GM20000 (cell line): ENCODE results near the gene ALKBH7.
A peak's percentile ranks its signal among the peaks of the same experiment; 100 is the strongest.

ENCODE experiments used
- DNase-seq: peaks from one replicate; pipeline ENCODE4 v3.0.0; 2012; ENCODE audit warnings: low spot score
- TF ChIP-seq, protein P1 (sequence below): IDR thresholded peaks from 2 replicates; pipeline ENCODE4 v1.5.1; 2012; ENCODE audit warnings: mild to moderate bottlenecking, control low read depth; ENCODE audit errors: extremely low read depth, missing control alignments

The ALKBH7 gene

DNA sequence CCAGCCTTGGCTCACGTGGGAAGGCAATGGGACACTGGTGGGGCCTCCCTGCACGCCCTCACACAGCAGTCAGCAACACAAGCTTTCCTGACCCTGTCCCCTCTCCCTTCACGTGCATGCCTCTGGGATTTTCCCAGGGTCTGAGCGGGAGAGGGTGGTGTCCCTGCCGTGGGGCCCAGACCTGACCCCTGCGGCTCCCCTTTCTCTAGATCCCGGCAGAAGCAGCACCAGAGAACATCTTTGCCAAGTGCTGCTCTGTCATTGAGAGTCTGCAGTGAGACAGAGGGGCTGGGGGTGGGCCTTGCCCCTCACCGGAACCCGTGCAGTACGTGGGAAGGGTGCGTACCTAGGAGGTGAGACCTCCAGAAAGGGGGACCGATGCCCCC is 39.5 kb downstream of the ALKBH7 start:
- DNase-seq: no peak
- TF ChIP-seq, protein P1, sequence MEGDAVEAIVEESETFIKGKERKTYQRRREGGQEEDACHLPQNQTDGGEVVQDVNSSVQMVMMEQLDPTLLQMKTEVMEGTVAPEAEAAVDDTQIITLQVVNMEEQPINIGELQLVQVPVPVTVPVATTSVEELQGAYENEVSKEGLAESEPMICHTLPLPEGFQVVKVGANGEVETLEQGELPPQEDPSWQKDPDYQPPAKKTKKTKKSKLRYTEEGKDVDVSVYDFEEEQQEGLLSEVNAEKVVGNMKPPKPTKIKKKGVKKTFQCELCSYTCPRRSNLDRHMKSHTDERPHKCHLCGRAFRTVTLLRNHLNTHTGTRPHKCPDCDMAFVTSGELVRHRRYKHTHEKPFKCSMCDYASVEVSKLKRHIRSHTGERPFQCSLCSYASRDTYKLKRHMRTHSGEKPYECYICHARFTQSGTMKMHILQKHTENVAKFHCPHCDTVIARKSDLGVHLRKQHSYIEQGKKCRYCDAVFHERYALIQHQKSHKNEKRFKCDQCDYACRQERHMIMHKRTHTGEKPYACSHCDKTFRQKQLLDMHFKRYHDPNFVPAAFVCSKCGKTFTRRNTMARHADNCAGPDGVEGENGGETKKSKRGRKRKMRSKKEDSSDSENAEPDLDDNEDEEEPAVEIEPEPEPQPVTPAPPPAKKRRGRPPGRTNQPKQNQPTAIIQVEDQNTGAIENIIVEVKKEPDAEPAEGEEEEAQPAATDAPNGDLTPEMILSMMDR: no peak

DNA sequence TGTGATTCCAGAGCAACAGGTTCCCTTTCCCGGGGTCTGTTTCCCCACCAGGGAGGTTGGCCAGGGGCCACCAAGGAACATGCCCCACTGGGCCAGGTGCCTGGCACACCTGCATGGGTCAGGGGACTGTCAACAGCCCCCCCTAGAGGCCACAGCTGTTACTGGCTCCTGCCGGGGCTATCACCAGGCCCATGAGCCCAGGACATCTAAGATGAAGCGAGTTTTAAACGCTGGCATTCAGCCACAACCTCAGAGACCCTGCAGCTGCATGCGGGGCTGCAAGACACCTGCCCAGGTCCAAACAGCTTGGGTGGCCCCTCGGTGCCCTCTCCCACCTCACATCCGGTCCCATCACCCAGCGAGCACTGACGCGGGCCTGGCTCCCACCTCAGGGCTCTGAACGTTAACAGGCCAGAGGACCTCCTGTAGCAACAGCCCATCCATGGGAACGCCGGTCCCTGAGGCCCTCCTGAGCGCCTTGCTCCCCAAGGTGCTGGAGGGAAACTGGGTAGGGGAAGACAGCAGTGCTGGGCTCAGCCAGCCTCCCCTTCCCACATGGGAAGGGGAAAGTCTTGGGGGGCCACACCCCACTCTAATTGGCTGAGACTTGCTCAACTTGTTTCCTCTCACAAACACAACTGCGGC is 40.0 kb downstream of the ALKBH7 start:
- TF ChIP-seq, protein P1: peak; percentile 39
- DNase-seq: peak; percentile 69

DNA sequence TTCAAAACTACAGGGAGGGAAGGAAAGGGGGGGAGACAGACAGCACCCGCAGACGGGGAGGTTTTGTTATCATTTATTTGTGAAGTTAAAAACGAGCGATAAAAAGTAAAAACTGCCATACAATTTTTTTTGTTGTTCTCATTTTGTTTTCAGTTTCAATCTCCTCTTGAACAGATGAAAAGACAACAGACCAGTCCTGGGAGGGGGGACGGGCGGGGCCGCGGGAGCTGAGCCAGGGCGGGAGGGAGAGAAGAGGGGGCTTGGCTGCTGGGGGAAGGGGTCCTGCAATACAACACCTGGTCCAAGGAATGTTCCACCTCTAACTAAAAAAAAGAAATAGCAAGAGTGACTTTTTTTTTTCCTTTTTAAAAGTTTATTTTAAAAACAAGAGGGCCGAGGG is 40.7 kb downstream of the ALKBH7 start:
- TF ChIP-seq, protein P1: no peak
- no peak for DNase-seq

DNA sequence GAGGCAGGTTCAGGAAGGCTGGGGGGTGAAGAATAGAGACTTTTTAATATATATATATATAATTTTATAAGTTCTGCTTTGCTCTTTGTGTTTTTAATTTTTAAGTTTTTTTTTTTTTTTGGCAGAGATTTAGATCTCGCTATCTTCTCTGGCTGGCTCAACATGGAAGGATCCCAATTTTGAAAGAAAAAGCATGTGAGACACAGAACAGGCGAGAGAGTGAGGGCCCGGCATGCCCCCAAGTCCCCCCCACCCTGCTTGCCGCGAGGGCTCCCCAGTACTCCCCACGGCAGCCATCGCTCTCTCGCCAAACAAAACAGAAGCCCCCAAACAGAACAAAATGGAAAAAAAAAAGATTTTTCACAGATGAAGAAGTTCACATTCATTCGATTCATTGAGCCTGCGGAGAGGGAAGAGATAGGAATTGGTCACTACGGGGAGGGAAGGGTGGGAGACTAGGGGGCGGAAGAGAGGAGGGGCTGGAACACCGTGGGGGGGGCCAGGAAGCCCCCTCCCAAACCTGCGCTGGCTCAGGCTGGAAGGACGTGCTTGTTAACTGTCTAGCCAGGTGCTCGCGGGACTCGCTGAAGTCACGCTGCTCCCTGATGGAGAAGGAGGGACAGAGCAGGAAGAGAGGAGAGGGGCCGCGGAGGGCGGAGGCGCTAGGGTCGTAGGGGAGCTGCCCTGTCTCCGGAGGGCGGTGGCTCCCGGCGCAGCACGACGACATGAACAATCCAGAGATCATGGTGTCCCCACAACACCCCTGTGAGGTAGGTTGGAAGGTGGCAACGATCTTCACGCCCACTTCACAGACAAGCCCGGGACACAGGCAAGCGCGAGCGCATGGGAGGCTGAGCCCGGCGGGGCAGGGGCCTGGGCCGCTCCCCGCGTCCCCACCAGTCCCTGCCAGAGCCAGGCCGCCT is 41.4 kb downstream of the ALKBH7 start:
- TF ChIP-seq, protein P1: no peak
- DNase-seq: peak; percentile 13

DNA sequence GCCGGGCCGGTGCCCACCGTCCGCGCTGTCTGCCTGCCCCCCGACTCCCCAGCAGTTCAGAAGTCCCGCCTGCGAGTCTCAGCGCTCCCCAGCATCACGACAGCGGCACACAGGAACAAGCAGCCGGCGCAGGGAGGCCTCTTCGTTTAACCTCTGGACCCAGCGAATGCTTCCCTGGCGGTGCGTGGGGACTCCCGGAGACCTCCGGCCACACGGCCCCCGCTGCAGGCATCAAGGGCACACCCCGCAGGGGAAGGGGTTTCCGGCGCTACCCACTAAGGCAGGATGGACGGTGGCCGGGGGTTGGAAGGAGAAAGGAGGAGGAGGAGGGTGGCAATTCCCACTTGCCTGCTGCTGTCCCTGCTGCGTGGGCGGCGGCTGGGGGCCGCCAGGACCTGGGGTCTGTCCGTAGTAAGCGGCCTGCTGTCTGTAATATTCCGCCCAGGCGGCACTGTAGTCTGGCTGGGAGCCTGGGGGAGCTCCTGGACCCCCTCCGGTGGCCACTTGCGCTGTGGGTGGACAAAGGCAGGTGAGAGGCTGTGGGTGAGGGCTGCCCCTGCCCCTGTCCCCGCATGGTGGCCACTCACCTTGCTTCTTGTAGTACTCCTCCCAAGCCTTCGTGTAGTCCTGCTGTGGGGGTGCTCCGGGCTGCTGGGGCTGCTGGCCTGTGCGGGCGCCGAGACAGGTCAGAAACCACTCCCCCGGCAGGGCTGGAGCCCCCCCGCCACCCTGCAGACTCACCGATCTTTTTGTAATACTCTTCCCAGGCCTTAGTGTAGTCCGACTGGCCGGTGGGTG is 42.4 kb downstream of the ALKBH7 start:
- TF ChIP-seq, protein P1: no peak
- peak; percentile 39 for DNase-seq

DNA sequence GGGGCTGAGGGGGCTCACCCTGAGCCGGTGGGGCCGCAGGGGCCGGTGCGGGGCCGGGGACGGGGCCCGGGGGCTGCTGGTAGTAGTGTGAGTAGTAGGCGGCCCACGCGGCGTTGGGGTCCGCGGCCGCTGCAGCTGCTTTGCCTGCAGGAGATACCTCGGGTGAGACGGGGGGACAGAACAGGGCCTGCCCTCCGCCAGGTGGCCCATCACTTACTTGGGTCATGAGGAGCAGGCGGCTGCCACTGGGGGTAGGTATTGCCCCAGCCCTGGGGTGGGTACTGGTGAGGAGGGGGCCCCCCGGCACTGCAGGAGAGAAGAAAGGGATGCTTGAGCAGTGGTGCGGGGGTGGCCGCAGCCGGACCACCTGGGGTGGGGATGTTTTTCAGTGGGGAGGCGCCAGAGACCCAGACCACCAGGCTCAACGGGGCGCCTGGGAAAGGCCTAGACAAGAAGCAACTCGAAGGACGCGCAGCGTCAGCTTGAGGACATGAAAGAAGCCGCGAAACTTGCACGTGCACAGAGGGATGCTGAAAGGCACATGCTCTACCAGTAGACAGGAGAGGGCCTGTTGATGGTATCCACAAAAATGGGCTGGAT is 43.1 kb downstream of the ALKBH7 start:
- DNase-seq: no peak
- TF ChIP-seq, protein P1: no peak
